H1 (cell line): ENCODE measurements around the gene NIN. TPM values are rescaled to one million over a fixed set of nuclear protein-coding genes. Genes with fewer than 3 reads are reported as not detected.

Experiments used
- CTCF ChIA-PET: fragments of 300-600 bp; sonication (Branson Sonifier 250); formaldehyde crosslinking; loops from one replicate; lab custom pipeline; 2021; ENCODE audit not compliant: partially characterized antibody; lab: Charles Lee
- POLR2A ChIA-PET: fragments of 300-600 bp; sonication (Branson Sonifier 250); formaldehyde crosslinking; loops from one replicate; lab custom pipeline; 2021; ENCODE audit warnings: inconsistent platforms; ENCODE audit not compliant: partially characterized antibody; lab: Charles Lee
- DNase-seq, 2 experiments: peaks; one replicate each; pipeline versions ENCODE4 v3.0.0 to v3.0.0-alpha.2; 2010 to 2022; ENCODE audit warnings: low spot score in 2 of 2, low read depth in 1 of 2, mixed read lengths in 1 of 2
- FAIRE-seq: peaks from 2 replicates; lab custom pipeline; 2011; peaks lifted over from hg19 to GRCh38; lab: Jason Lieb, UNC
- H2AFZ ChIP-seq: 2 replicates; pipeline ENCODE4 v1.8.1; 2012; ENCODE audit warnings: low read length, inconsistent platforms
- H2AK5ac ChIP-seq: 2 replicates; pipeline ENCODE4 v1.6.1; 2013; ENCODE audit warnings: low read depth, low read length
- H2BK120ac ChIP-seq: replicated peaks from 2 replicates; pipeline ENCODE3; 2013; ENCODE audit warnings: low read depth, low read length, inconsistent platforms
- H2BK12ac ChIP-seq: 2 replicates; pipeline ENCODE4 v1.6.1; 2013; ENCODE audit warnings: low read depth, low read length
- H2BK15ac ChIP-seq: 2 replicates; pipeline ENCODE4 v1.6.1; 2013; ENCODE audit warnings: low read length
- H2BK20ac ChIP-seq: 2 replicates; pipeline ENCODE4 v1.6.1; 2013; ENCODE audit warnings: low read length
- H2BK5ac ChIP-seq: 2 replicates; pipeline ENCODE4 v1.6.1; 2013; ENCODE audit warnings: low read depth, low read length
- H3K14ac ChIP-seq: 2 replicates; pipeline ENCODE4 v1.6.1; 2013; ENCODE audit warnings: inconsistent platforms; ENCODE audit not compliant: insufficient read length
- H3K18ac ChIP-seq: 2 replicates; pipeline ENCODE4 v1.6.1; 2013; ENCODE audit warnings: low read length; ENCODE audit errors: extremely low read depth
- H3K23ac ChIP-seq: 2 replicates; pipeline ENCODE4 v1.6.1; 2013; ENCODE audit warnings: inconsistent platforms; ENCODE audit not compliant: insufficient read length
- H3K23me2 ChIP-seq: 2 replicates; pipeline ENCODE4 v1.6.1; 2013; ENCODE audit warnings: low read depth, low read length
- H3K27ac ChIP-seq: 2 replicates; pipeline ENCODE4 v1.6.1; 2011; ENCODE audit warnings: low read depth, low read length, inconsistent platforms
- H3K27me3 ChIP-seq, 4 experiments: replicated peaks in 1 of 4; 1 replicate in 1 of 4; 2 replicates in 3 of 4; pipeline versions ENCODE4 v1.6.1 to v1.8.1; 2011 to 2013; ENCODE audit warnings: low read length in 3 of 4, mild to moderate bottlenecking in 3 of 4, inconsistent platforms in 2 of 4, mixed read lengths in 2 of 4, moderate library complexity in 1 of 4; ENCODE audit not compliant: control insufficient read depth in 3 of 4, insufficient read depth in 3 of 4; ENCODE audit errors: extremely low read depth in 1 of 4
- H3K36me3 ChIP-seq, 4 experiments: 2 replicates each; pipeline versions ENCODE4 v1.6.1 to v1.8.1; 2011 to 2013; ENCODE audit warnings: mild to moderate bottlenecking in 4 of 4, low read length in 3 of 4, moderate library complexity in 2 of 4, control low read depth in 1 of 4, inconsistent platforms in 1 of 4; ENCODE audit not compliant: insufficient read depth in 4 of 4, control insufficient read depth in 2 of 4
- H3K4ac ChIP-seq: replicated peaks from 2 replicates; pipeline ENCODE3; 2013; ENCODE audit warnings: low read length, low read depth, mixed read lengths, inconsistent platforms; ENCODE audit not compliant: insufficient read length
- H3K4me1 ChIP-seq, 4 experiments: replicated peaks in 1 of 4; 1 replicate in 1 of 4; 2 replicates in 3 of 4; pipeline versions ENCODE4 v1.6.1 to v1.8.1; 2011 to 2013; ENCODE audit warnings: low read length in 3 of 4, inconsistent platforms in 2 of 4, mixed read lengths in 1 of 4; ENCODE audit not compliant: insufficient read depth in 4 of 4, control insufficient read depth in 3 of 4
- H3K4me2 ChIP-seq, 2 experiments: 2 replicates each; pipeline versions ENCODE4 v1.6.1 to v1.8.1; 2011 to 2013; ENCODE audit warnings: low read depth in 2 of 2, low read length in 2 of 2, control low read depth in 1 of 2, inconsistent platforms in 1 of 2, mild to moderate bottlenecking in 1 of 2; ENCODE audit not compliant: insufficient read depth in 1 of 2
- H3K4me3 ChIP-seq, 4 experiments: fragments of 200-600, 300-600 bp in 1 of 4; sonication (generic), shearing (Covaris generic), sonication (Bioruptor Twin) in 1 of 4; 2 replicates each; pipeline versions ENCODE4 v1.5.1 to v1.8.1; 2011 to 2016; ENCODE audit warnings: low read length in 4 of 4, low read depth in 3 of 4, control low read depth in 2 of 4, inconsistent platforms in 2 of 4, mild to moderate bottlenecking in 2 of 4, mixed read lengths in 1 of 4, moderate library complexity in 1 of 4; ENCODE audit not compliant: insufficient read depth in 2 of 4; ENCODE audit errors: extremely low read depth in 1 of 4
- H3K56ac ChIP-seq: replicated peaks from 2 replicates; pipeline ENCODE3; 2013; ENCODE audit warnings: low read depth, mild to moderate bottlenecking, mixed read lengths, low read length, inconsistent platforms; ENCODE audit not compliant: insufficient read length
- H3K79me1 ChIP-seq: 2 replicates; pipeline ENCODE4 v1.6.1; 2013; ENCODE audit warnings: low read depth, low read length, control low read depth
- H3K79me2 ChIP-seq, 2 experiments: 2 replicates each; pipeline versions ENCODE4 v1.6.1 to v1.8.1; 2012 to 2013; ENCODE audit warnings: low read length in 2 of 2, mild to moderate bottlenecking in 2 of 2, inconsistent platforms in 1 of 2; ENCODE audit not compliant: insufficient read depth in 2 of 2, control insufficient read depth in 1 of 2
- H3K9ac ChIP-seq, 4 experiments: replicated peaks in 1 of 4; 1 replicate in 1 of 4; 2 replicates in 3 of 4; pipeline versions ENCODE4 v1.6.1 to v1.8.1; 2011 to 2013; ENCODE audit warnings: low read depth in 3 of 4, low read length in 3 of 4, control low read depth in 2 of 4, mild to moderate bottlenecking in 2 of 4, moderate library complexity in 2 of 4, inconsistent platforms in 1 of 4; ENCODE audit errors: extremely low read depth in 1 of 4
- H3K9me3 ChIP-seq, 2 experiments: 2 replicates each; pipeline versions ENCODE4 v1.6.1 to v1.8.1; 2012 to 2013; ENCODE audit warnings: mild to moderate bottlenecking in 2 of 2, moderate library complexity in 2 of 2, control low read depth in 1 of 2, inconsistent platforms in 1 of 2, low read depth in 1 of 2, low read length in 1 of 2, mixed read lengths in 1 of 2; ENCODE audit not compliant: insufficient read depth in 2 of 2
- H4K20me1 ChIP-seq, 2 experiments: replicated peaks in 1 of 2; 2 replicates each; pipeline versions ENCODE3 to v1.8.1; 2011 to 2013; ENCODE audit warnings: inconsistent platforms in 2 of 2, low read length in 2 of 2, mild to moderate bottlenecking in 1 of 2; ENCODE audit not compliant: insufficient read depth in 2 of 2, control insufficient read depth in 1 of 2
- H4K5ac ChIP-seq: 2 replicates; pipeline ENCODE4 v1.6.1; 2013; ENCODE audit warnings: low read length, low read depth, mixed read lengths, inconsistent platforms; ENCODE audit not compliant: insufficient read length
- H4K8ac ChIP-seq: 2 replicates; pipeline ENCODE4 v1.8.0; 2013; ENCODE audit warnings: mild to moderate bottlenecking, moderate library complexity, low read length, inconsistent platforms; ENCODE audit not compliant: insufficient read depth; ENCODE audit errors: extremely low read depth
- H4K91ac ChIP-seq: replicated peaks from 2 replicates; pipeline ENCODE3; 2013; ENCODE audit warnings: low read length, mixed read lengths, inconsistent platforms; ENCODE audit not compliant: insufficient read length
- SP1 ChIP-seq: IDR thresholded peaks from 2 replicates; pipeline ENCODE4 v1.6.1; 2011; ENCODE audit warnings: low read depth, low read length
- WGBS, 2 experiments: shearing (Covaris generic) in 1 of 2; methylation state at CpG; one replicate each; pipeline versions ENCODE4 v1.1.6 to v1.1.7; 2013 to 2015; ENCODE audit warnings: low lambda C conversion rate in 2 of 2, mixed read lengths in 2 of 2, inconsistent platforms in 1 of 2, low coverage in 1 of 2, missing lambda C conversion rate in 1 of 2; ENCODE audit not compliant: insufficient replicate concordance in 2 of 2, insufficient coverage in 1 of 2, insufficient read length in 1 of 2; ENCODE audit errors: extremely low coverage in 1 of 2, missing lambda C conversion rate in 1 of 2; 5-methylcytosine and 5-hydroxymethylcytosine counted together
- polyA plus RNA-seq, 7 experiments: library from polyadenylated mRNA; depleted of rRNA in 3 of 7; stranded (reverse) in 5 of 7; unstranded in 2 of 7; fragments of >200 nt in 5 of 7; fragments of 200-250 nt in 2 of 7; gene quantifications; 1 replicate in 5 of 7; 2 replicates in 1 of 7; 4 replicates in 1 of 7; pipeline versions ENCODE4 v1.2.1 to v1.2.3, GENCODE V29; 2011 to 2013; ENCODE audit warnings: missing spikeins in 2 of 7, mixed read lengths in 2 of 7
- total RNA-seq: library from RNA; stranded (reverse); fragmentation: NEBNext Ultra II Directional; extraction: Animal tissue kit (Norgen Biotek cat#: 25700); gene quantifications from 2 replicates; pipeline ENCODE4 v1.2.1, GENCODE V29; 2021

Gene NIN
- total and polyA plus RNA-seq, 2 of the 8 experiments (the other 6 are each of a cell fraction or from before 2014, with no cell fraction given) = 3.2 to 21.3 TPM

GRCh38 chr14:50794068-50794645 is 36.8 kb downstream of the NIN start:
- ChIA-PET CTCF (interaction anchor here (0.5 to 4.1 kb wide), 7 partner anchors 9 to 1342 kb away, joined by 3 to 20 read pairs (median 3); no protein-coding TSS in a partner anchor), POLR2A (no interaction called here)
- Histone ChIP-seq H3K9ac (no peak overlapping the region), H2BK5ac (no peak overlapping the region), H2BK12ac (no peak overlapping the region), H4K20me1 (peaks cover 0 to 2% of the 10 kb centered on the region in 2 experiments), H4K8ac (no peak overlapping the region), H2BK15ac (no peak overlapping the region), H3K23ac (no peak overlapping the region), H3K23me2 (no peaks in the 10 kb centered on the region; the same call in 1 of the 2 replicates), H3K36me3 (peaks cover 0 to 4% (median 0%) of the 10 kb centered on the region in 4 experiments; a peak in 3 of 8 replicates), H3K18ac (no peak overlapping the region), H2AFZ (no peak overlapping the region), H3K4me2 (no peak overlapping the region), H3K79me1 (no peaks in the 10 kb centered on the region), H3K79me2 (no peaks in the 10 kb centered on the region), H3K4ac (no peak overlapping the region), H4K91ac (no peak overlapping the region), H3K14ac (no peak overlapping the region), H3K4me3 (no peak overlapping the region), H3K27me3 (no peaks in the 10 kb centered on the region), H2BK120ac (no peak overlapping the region), H3K4me1 (no peaks in the 10 kb centered on the region), H3K56ac (no peak overlapping the region), H3K9me3 (no peaks in the 10 kb centered on the region), H2AK5ac (no peak overlapping the region), H4K5ac (no peak overlapping the region), H3K27ac (no peak overlapping the region), H2BK20ac (no peak overlapping the region)
- FAIRE-seq (no peak), DNase-seq (no peak)
- TF ChIP-seq SP1 = no peak
- 84% methylated on average over 8 of the region's 8 CpGs; no CpG with 5 or more reads in 1 of the 2 experiments for WGBS, 2 experiments
